ENCODE data around the gene BIRC5.

The BIRC5 gene

DNA sequence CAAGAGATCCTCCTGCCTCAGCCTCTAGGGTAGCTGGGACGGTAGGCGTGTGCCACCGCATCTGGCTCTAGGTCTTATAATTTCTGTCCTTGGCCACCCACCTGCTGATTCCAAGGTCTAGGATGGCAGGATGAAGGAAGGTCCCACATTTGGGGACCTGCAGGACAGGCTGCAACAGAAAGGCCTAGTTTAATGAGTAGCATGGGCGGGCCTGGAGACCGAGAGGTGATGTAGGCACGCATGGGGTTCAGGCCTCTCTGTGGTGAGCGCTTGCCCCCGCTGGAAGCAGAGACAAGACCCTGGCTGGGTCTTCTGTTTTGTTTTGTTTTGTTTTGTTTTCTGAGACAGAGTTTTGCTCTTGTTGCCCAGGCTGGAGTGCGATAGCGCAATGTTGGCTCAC is 51.1 kb downstream of the BIRC5 start:
- no peaks in the 10 kb centered on the region for H3K4me1 ChIP-seq (ENCODE audit: insufficient read depth, low read length, poor library complexity, severe bottlenecking)
- no peaks in the 10 kb centered on the region for H3K36me3 ChIP-seq (ENCODE audit: insufficient read depth, low read length)
- H3K9ac ChIP-seq (ENCODE audit: low read depth, low read length, poor library complexity, severe bottlenecking) = no peak overlapping the region
- no peak overlapping the region for H3K4me3 ChIP-seq (ENCODE audit: low read length, poor library complexity, severe bottlenecking)
- H2AFZ ChIP-seq (ENCODE audit: low read length) = no peak overlapping the region
- no peak for TF ChIP-seq EZH2phosphoT487 (IDR thresholded peaks at IDR 0.05; ENCODE audit: borderline replicate concordance)
- TF ChIP-seq, protein P1, sequence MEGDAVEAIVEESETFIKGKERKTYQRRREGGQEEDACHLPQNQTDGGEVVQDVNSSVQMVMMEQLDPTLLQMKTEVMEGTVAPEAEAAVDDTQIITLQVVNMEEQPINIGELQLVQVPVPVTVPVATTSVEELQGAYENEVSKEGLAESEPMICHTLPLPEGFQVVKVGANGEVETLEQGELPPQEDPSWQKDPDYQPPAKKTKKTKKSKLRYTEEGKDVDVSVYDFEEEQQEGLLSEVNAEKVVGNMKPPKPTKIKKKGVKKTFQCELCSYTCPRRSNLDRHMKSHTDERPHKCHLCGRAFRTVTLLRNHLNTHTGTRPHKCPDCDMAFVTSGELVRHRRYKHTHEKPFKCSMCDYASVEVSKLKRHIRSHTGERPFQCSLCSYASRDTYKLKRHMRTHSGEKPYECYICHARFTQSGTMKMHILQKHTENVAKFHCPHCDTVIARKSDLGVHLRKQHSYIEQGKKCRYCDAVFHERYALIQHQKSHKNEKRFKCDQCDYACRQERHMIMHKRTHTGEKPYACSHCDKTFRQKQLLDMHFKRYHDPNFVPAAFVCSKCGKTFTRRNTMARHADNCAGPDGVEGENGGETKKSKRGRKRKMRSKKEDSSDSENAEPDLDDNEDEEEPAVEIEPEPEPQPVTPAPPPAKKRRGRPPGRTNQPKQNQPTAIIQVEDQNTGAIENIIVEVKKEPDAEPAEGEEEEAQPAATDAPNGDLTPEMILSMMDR (conservative IDR thresholded peaks at IDR 0.05; ENCODE audit: low read length) = no peak
- no peak overlapping the region for H3K4me2 ChIP-seq (ENCODE audit: low read depth, low read length, poor library complexity, severe bottlenecking)
- no peaks in the 10 kb centered on the region for H3K27me3 ChIP-seq (ENCODE audit: insufficient read depth, low read length, poor library complexity, severe bottlenecking)
- no peaks in the 10 kb centered on the region for H3F3A ChIP-seq (ENCODE audit: low read depth)
- H3K79me2 ChIP-seq (ENCODE audit: insufficient read depth, low read length) = no peaks in the 10 kb centered on the region
- no peaks in the 10 kb centered on the region for H4K20me1 ChIP-seq (ENCODE audit: insufficient read depth, low read length, poor library complexity, severe bottlenecking)
- no peaks in the 10 kb centered on the region for H3K9me3 ChIP-seq (ENCODE audit: insufficient read depth, low read depth, low read length)
- H3K9me2 ChIP-seq (replicated peaks; ENCODE audit: low read depth, low read length) = no peaks in the 10 kb centered on the region

GRCh38 chr17:78266231-78266631 is 52.2 kb downstream of the BIRC5 start:
- Histone ChIP-seq H3K9me3 (ENCODE audit: insufficient read depth, low read depth, low read length) (no peaks in the 10 kb centered on the region), H3K4me2 (ENCODE audit: low read depth, low read length, poor library complexity, severe bottlenecking) (no peak overlapping the region), H3F3A (ENCODE audit: low read depth) (no peaks in the 10 kb centered on the region), H3K36me3 (ENCODE audit: insufficient read depth, low read length) (no peaks in the 10 kb centered on the region), H3K27me3 (ENCODE audit: insufficient read depth, low read length, poor library complexity, severe bottlenecking) (no peaks in the 10 kb centered on the region), H2AFZ (ENCODE audit: low read length) (no peak overlapping the region), H3K79me2 (ENCODE audit: insufficient read depth, low read length) (no peaks in the 10 kb centered on the region), H4K20me1 (ENCODE audit: insufficient read depth, low read length, poor library complexity, severe bottlenecking) (no peaks in the 10 kb centered on the region), H3K4me1 (ENCODE audit: insufficient read depth, low read length, poor library complexity, severe bottlenecking) (no peaks in the 10 kb centered on the region), H3K4me3 (ENCODE audit: low read length, poor library complexity, severe bottlenecking) (no peak overlapping the region), H3K9me2 (replicated peaks; ENCODE audit: low read depth, low read length) (no peaks in the 10 kb centered on the region), H3K9ac (ENCODE audit: low read depth, low read length, poor library complexity, severe bottlenecking) (no peak overlapping the region)
- no peak for TF ChIP-seq EZH2phosphoT487 (IDR thresholded peaks at IDR 0.05; ENCODE audit: borderline replicate concordance)
- TF ChIP-seq, protein P1 (conservative IDR thresholded peaks at IDR 0.05; ENCODE audit: low read length) = no peak

DNA sequence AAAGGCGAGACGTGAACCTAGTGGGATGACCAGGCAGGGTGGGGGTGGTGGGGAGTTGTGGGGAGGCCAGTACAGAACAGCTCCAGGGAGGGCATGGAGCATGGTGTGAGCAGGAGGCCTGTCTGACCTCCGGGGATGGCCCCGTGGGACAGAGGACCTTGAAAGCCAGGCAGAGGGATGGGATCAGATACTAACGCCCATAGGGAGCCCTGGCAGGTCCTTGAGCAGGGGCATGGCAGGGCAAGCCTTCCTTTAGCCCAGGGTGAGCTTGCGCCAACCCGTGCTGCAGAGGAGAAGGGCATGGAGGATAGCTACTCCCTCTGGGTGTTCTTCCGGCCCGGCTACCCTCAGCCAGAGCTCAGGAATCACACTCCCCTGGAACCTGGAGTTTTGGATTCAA is 52.7 kb downstream of the BIRC5 start:
- H3K79me2 ChIP-seq (ENCODE audit: insufficient read depth, low read length) = no peaks in the 10 kb centered on the region
- no peaks in the 10 kb centered on the region for H3K9me3 ChIP-seq (ENCODE audit: insufficient read depth, low read depth, low read length)
- no peaks in the 10 kb centered on the region for H3F3A ChIP-seq (ENCODE audit: low read depth)
- H3K9me2 ChIP-seq (replicated peaks; ENCODE audit: low read depth, low read length) = no peaks in the 10 kb centered on the region
- H2AFZ ChIP-seq (ENCODE audit: low read length) = no peak overlapping the region
- H3K4me2 ChIP-seq (ENCODE audit: low read depth, low read length, poor library complexity, severe bottlenecking) = no peak overlapping the region
- no peaks in the 10 kb centered on the region for H4K20me1 ChIP-seq (ENCODE audit: insufficient read depth, low read length, poor library complexity, severe bottlenecking)
- no peak overlapping the region for H3K9ac ChIP-seq (ENCODE audit: low read depth, low read length, poor library complexity, severe bottlenecking)
- no peaks in the 10 kb centered on the region for H3K27me3 ChIP-seq (ENCODE audit: insufficient read depth, low read length, poor library complexity, severe bottlenecking)
- TF ChIP-seq EZH2phosphoT487 (IDR thresholded peaks at IDR 0.05; ENCODE audit: borderline replicate concordance) = no peak
- TF ChIP-seq, protein P1 (conservative IDR thresholded peaks at IDR 0.05; ENCODE audit: low read length) = no peak
- no peaks in the 10 kb centered on the region for H3K4me1 ChIP-seq (ENCODE audit: insufficient read depth, low read length, poor library complexity, severe bottlenecking)
- no peaks in the 10 kb centered on the region for H3K36me3 ChIP-seq (ENCODE audit: insufficient read depth, low read length)
- H3K4me3 ChIP-seq (ENCODE audit: low read length, poor library complexity, severe bottlenecking) = no peak overlapping the region
